ENCODE results near the gene BMPR1A. TPM values are rescaled to one million over a fixed set of nuclear protein-coding genes. Genes with fewer than 3 reads are reported as not detected.

Gene BMPR1A
- total RNA-seq, 2 donors from 2014 or later, result 69.4 to 96.4 TPM

DNA sequence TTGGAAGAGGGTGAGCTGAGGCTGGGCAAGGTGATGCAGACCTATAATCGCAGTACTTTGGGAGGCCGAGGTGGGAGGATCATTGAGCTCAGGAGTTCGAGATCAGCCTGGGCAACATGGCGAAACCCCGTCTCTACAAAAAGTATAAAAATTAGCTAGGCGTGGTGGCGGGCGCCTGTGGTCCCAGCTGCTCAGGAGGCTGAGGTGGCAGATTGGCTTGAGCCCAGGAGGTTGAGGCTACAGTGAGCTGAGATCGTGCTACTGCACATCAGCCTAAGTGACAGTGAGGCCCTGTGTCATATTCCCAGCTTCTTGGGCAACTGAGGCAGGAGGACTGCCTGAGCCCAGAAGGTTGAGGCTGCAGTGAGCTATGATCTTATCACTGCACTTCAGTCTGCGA, 13.6 kb downstream of the BMPR1A start:
- Histone ChIP-seq H3K27ac (ENCODE audit: low read depth, low read length) (no peak overlapping the region), H3K27me3 (ENCODE audit: control insufficient read depth, insufficient read depth, low read length, poor library complexity, severe bottlenecking) (no peaks in the 10 kb centered on the region), H3K4me1 (ENCODE audit: control insufficient read depth, insufficient read depth, low read length) (peaks cover under 1% of the 10 kb centered on the region), H3K9me3 (ENCODE audit: control insufficient read depth, low read length) (no peaks in the 10 kb centered on the region), H3K9ac (ENCODE audit: extremely low read depth, low read length, poor library complexity, severe bottlenecking) (no peak overlapping the region), H3K4me3 (ENCODE audit: low read length) (no peak overlapping the region), H3K36me3 (ENCODE audit: control insufficient read depth, insufficient read depth, low read length) (no peaks in the 10 kb centered on the region)
- Mint-ChIP-seq H3K4me1 (peaks cover 37% of the 10 kb centered on the region), H3K27ac (peak overlapping the region; percentile 18), H3K27me3 (ENCODE audit: insufficient read depth) (no peaks in the 10 kb centered on the region), H3K9me3 (no peaks in the 10 kb centered on the region), H3K36me3 (ENCODE audit: low read depth) (peaks cover 1% of the 10 kb centered on the region), H3K4me3 (no peak overlapping the region)
- WGBS, 2 experiments (ENCODE audit: insufficient coverage in 1 of 2, insufficient read length in 1 of 2), result 91 to 94% methylated on average over 9 to 10 of the region's 10 CpGs
- DNase-seq, result peak; percentile 51
- no peak for TF ChIP-seq CTCF (conservative IDR thresholded peaks at IDR 0.05)

GRCh38 chr10:86770412-86770960, 14.1 kb downstream of the BMPR1A start:
- TF ChIP-seq CTCF (conservative IDR thresholded peaks at IDR 0.05), result no peak
- Histone ChIP-seq H3K27ac (ENCODE audit: low read depth, low read length) (no peak overlapping the region), H3K4me3 (ENCODE audit: low read length) (no peak overlapping the region), H3K4me1 (ENCODE audit: control insufficient read depth, insufficient read depth, low read length) (peaks cover 6% of the 10 kb centered on the region), H3K27me3 (ENCODE audit: control insufficient read depth, insufficient read depth, low read length, poor library complexity, severe bottlenecking) (no peaks in the 10 kb centered on the region), H3K9me3 (ENCODE audit: control insufficient read depth, low read length) (no peaks in the 10 kb centered on the region), H3K9ac (ENCODE audit: extremely low read depth, low read length, poor library complexity, severe bottlenecking) (no peak overlapping the region), H3K36me3 (ENCODE audit: control insufficient read depth, insufficient read depth, low read length) (no peaks in the 10 kb centered on the region)
- Mint-ChIP-seq H3K36me3 (ENCODE audit: low read depth) (peaks cover 1% of the 10 kb centered on the region), H3K4me1 (peaks cover 40% of the 10 kb centered on the region), H3K9me3 (no peaks in the 10 kb centered on the region), H3K27ac (peak overlapping the region; percentile 18), H3K4me3 (no peak overlapping the region), H3K27me3 (ENCODE audit: insufficient read depth) (no peaks in the 10 kb centered on the region)
- 75 to 86% methylated on average over 1 of the region's 2 CpGs for WGBS, 2 experiments (ENCODE audit: insufficient coverage in 1 of 2, insufficient read length in 1 of 2)
- peak; percentile 50 for DNase-seq

DNA sequence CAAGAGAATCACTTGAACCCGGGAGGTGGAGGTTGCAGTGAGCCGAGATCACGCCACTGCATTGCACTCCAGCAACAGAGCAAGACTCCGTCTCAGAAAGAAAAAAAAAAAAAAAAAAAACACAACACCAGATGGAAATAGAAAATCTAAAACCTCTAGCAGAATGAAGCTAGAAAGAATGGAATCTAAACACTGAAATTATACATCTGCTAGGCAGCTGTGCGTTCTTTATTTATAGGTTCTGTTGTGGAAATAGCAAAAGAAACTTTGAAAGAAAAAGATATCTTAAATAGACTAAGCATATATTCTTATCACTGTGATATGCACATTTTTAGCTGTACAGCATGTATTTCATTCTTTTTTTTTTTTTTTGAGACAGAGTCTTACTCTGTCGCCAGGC, 17.1 kb downstream of the BMPR1A start:
- Histone ChIP-seq H3K27ac (ENCODE audit: low read depth, low read length) (no peak overlapping the region), H3K4me1 (ENCODE audit: control insufficient read depth, insufficient read depth, low read length) (peaks cover 9% of the 10 kb centered on the region), H3K4me3 (ENCODE audit: low read length) (no peak overlapping the region), H3K27me3 (ENCODE audit: control insufficient read depth, insufficient read depth, low read length, poor library complexity, severe bottlenecking) (no peaks in the 10 kb centered on the region), H3K36me3 (ENCODE audit: control insufficient read depth, insufficient read depth, low read length) (peaks cover 5% of the 10 kb centered on the region), H3K9ac (ENCODE audit: extremely low read depth, low read length, poor library complexity, severe bottlenecking) (no peak overlapping the region), H3K9me3 (ENCODE audit: control insufficient read depth, low read length) (no peaks in the 10 kb centered on the region)
- no peak for DNase-seq
- Mint-ChIP-seq H3K27ac (no peak overlapping the region), H3K4me1 (peaks cover 35% of the 10 kb centered on the region), H3K9me3 (no peaks in the 10 kb centered on the region), H3K27me3 (ENCODE audit: insufficient read depth) (no peaks in the 10 kb centered on the region), H3K36me3 (ENCODE audit: low read depth) (peaks cover 5% of the 10 kb centered on the region), H3K4me3 (no peak overlapping the region)
- TF ChIP-seq CTCF (conservative IDR thresholded peaks at IDR 0.05), result no peak
- 96% methylated on average over 5 of the region's 6 CpGs; no CpG with 5 or more reads in 1 of the 2 experiments for WGBS, 2 experiments (ENCODE audit: insufficient coverage in 1 of 2, insufficient read length in 1 of 2)
